BE2C (cell line): Measurements from ENCODE around the gene THYN1.

Experiments used
- DNase-seq: peaks from one replicate; pipeline ENCODE4 v3.0.0-alpha.2; 2020
- H3K27me3 ChIP-seq: fragments of 250-450 bp; sonication (Bioruptor Pico); 2 replicates; pipeline ENCODE4 v1.5.1; 2020; ENCODE audit warnings: mild to moderate bottlenecking
- H3K36me3 ChIP-seq: fragments of 250-450 bp; sonication (Bioruptor Pico); 2 replicates; pipeline ENCODE4 v1.5.1; 2020; ENCODE audit warnings: mild to moderate bottlenecking
- H3K4me1 ChIP-seq: fragments of 250-450 bp; sonication (Bioruptor Pico); 2 replicates; pipeline ENCODE4 v1.5.1; 2020
- H3K4me3 ChIP-seq: 2 replicates; pipeline ENCODE4 v1.5.1; 2011; ENCODE audit warnings: low read depth, low read length
- H3K9me3 ChIP-seq: fragments of 250-450 bp; sonication (Bioruptor Pico); 2 replicates; pipeline ENCODE4 v1.5.1; 2020
- CTCF ChIP-seq: IDR thresholded peaks from 2 replicates; pipeline ENCODE4 v1.5.1; 2012; ENCODE audit warnings: mild to moderate bottlenecking, low read depth, low read length

Gene THYN1

GRCh38 chr11:134240592-134240991, 12.6 kb downstream of the THYN1 start:
- no peaks in the 10 kb centered on the region for H3K9me3 ChIP-seq
- peaks cover 61% of the 10 kb centered on the region for H3K36me3 ChIP-seq
- no peaks in the 10 kb centered on the region for H3K27me3 ChIP-seq
- TF ChIP-seq CTCF: no peak
- no peak overlapping the region for H3K4me3 ChIP-seq
- DNase-seq: no peak
- H3K4me1 ChIP-seq: no peaks in the 10 kb centered on the region

DNA sequence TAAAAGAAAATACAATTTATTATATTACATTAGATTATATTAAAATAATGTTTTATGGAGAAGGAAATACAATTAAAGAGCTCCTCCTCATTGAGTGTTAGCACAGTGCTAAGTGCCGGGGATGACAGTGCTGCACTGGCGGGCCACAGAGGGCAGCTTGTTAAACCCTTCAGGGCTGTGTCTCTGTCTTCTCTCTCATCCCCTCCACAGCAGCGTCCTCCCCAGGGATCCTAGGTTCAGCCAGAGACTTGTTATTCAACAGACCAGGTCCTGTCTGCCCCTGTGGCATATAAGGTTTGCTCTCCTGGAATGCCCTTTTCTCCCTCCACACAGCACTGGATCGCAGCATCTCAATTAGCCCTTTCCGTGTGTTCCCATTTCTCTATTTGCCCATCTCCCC, 14.2 kb downstream of the THYN1 start:
- no peaks in the 10 kb centered on the region for H3K4me1 ChIP-seq
- peak; percentile 42 for DNase-seq
- H3K27me3 ChIP-seq: no peaks in the 10 kb centered on the region
- H3K36me3 ChIP-seq: peaks cover 55% of the 10 kb centered on the region
- TF ChIP-seq CTCF: no peak
- H3K4me3 ChIP-seq: no peak overlapping the region
- H3K9me3 ChIP-seq: no peaks in the 10 kb centered on the region

- H3K4me1 ChIP-seq: peaks cover 5% of the 10 kb centered on the region; the same call in 1 of the 2 replicates
- TF ChIP-seq CTCF: no peak
- no peak for DNase-seq
- no peaks in the 10 kb centered on the region for H3K27me3 ChIP-seq
- no peaks in the 10 kb centered on the region for H3K9me3 ChIP-seq
- H3K36me3 ChIP-seq: peaks cover 41% of the 10 kb centered on the region
- H3K4me3 ChIP-seq: no peak overlapping the region
Observed at GRCh38 chr11:134237557-134237922, 15.6 kb downstream of the THYN1 start.

GRCh38 chr11:134236834-134237556, 16.2 kb downstream of the THYN1 start:
- TF ChIP-seq CTCF: no peak
- peaks cover 8% of the 10 kb centered on the region; the same call in 1 of the 2 replicates for H3K4me1 ChIP-seq
- H3K4me3 ChIP-seq: no peak overlapping the region
- H3K27me3 ChIP-seq: no peaks in the 10 kb centered on the region
- H3K9me3 ChIP-seq: no peaks in the 10 kb centered on the region
- no peak for DNase-seq
- peaks cover 39% of the 10 kb centered on the region for H3K36me3 ChIP-seq

GRCh38 chr11:134235399-134235798, 17.8 kb downstream of the THYN1 start:
- Histone ChIP-seq H3K4me3 (no peak overlapping the region), H3K9me3 (no peaks in the 10 kb centered on the region), H3K27me3 (no peaks in the 10 kb centered on the region), H3K36me3 (peaks cover 39% of the 10 kb centered on the region), H3K4me1 (peaks cover 17% of the 10 kb centered on the region)
- no peak for DNase-seq
- no peak for TF ChIP-seq CTCF

GRCh38 chr11:134233729-134234179, 19.4 kb downstream of the THYN1 start:
- no peak for TF ChIP-seq CTCF
- Histone ChIP-seq H3K27me3 (no peaks in the 10 kb centered on the region), H3K9me3 (no peaks in the 10 kb centered on the region), H3K4me3 (no peak overlapping the region), H3K4me1 (peaks cover 22% of the 10 kb centered on the region), H3K36me3 (peaks cover 26% of the 10 kb centered on the region)
- no peak for DNase-seq
